ENCODE results near the gene DNAJB13. TPM values are rescaled to one million over a fixed set of nuclear protein-coding genes. Genes with fewer than 3 reads are reported as not detected.

Gene DNAJB13
- total and polyA plus RNA-seq, 2 of the 13 experiments (the other 11 are each of a cell fraction or from before 2014, with no cell fraction given), result 2.3 TPM; not detected in 1

GRCh38 chr11:74006743-74007304 is 56.0 kb downstream of the DNAJB13 start (continued):
- TF ChIP-seq RARA (CRISPR knock-in tag; IDR thresholded peaks at IDR 0.05) (peak; percentile 54), GFI1 (CRISPR knock-in tag; IDR thresholded peaks at IDR 0.05; ENCODE audit: borderline replicate concordance) (no peak), GRHL1 (CRISPR knock-in tag; conservative IDR thresholded peaks at IDR 0.05) (no peak), TFE3 (CRISPR knock-in tag; IDR thresholded peaks at IDR 0.05) (no peak), TCF12 (IDR thresholded peaks at IDR 0.05) (no peak), TCF12 (CRISPR knock-in tag; IDR thresholded peaks at IDR 0.05) (no peak), BORCS8-MEF2B (CRISPR knock-in tag; IDR thresholded peaks at IDR 0.05) (no peak), YEATS4 (CRISPR knock-in tag; IDR thresholded peaks at IDR 0.05; ENCODE audit: borderline replicate concordance) (no peak), ZNF639 (CRISPR knock-in tag; conservative IDR thresholded peaks at IDR 0.05) (no peak), ZEB1 (IDR thresholded peaks at IDR 0.05; ENCODE audit: insufficient replicate concordance, low read depth) (peak; percentile 50), MAFF (IDR thresholded peaks at IDR 0.05; ENCODE audit: low read depth, low read length) (0 out of 2 replicates have a peak, but pooled peaks have one; percentile 26), HNF4G (IDR thresholded peaks at IDR 0.05; ENCODE audit: borderline replicate concordance, low read depth, low read length) (peak; percentile 21; the same call in 1 of the 2 replicates), HNF4G (CRISPR knock-in tag; IDR thresholded peaks at IDR 0.05; ENCODE audit: borderline replicate concordance, low read depth) (no peak), MAFK (conservative IDR thresholded peaks at IDR 0.05 in 1 of 2, IDR thresholded peaks at IDR 0.05 in 1 of 2; ENCODE audit: low read length in 2 of 2) (peak; percentile 42 to 45), RCOR2 (CRISPR knock-in tag; IDR thresholded peaks at IDR 0.05) (no peak), PAXIP1 (CRISPR knock-in tag; conservative IDR thresholded peaks at IDR 0.05) (peak; percentile 40; the same call in 1 of the 2 replicates), ZNF562 (CRISPR knock-in tag; IDR thresholded peaks at IDR 0.05; ENCODE audit: borderline replicate concordance) (no peak), MAX (IDR thresholded peaks at IDR 0.05) (peak; percentile 30; the same call in 1 of the 2 replicates), BCL3 (CRISPR knock-in tag; IDR thresholded peaks at IDR 0.05) (no peak), ZNF674 (CRISPR knock-in tag; IDR thresholded peaks at IDR 0.05; ENCODE audit: low read depth) (no peak), HMGA1 (CRISPR knock-in tag; conservative IDR thresholded peaks at IDR 0.05) (no peak)

All from HepG2 (cell line).